ENCODE results near the gene NCSTN.

GRCh38 chr1:160398823-160399222, 55.6 kb downstream of the NCSTN start:
- TF ChIP-seq CTCF (IDR thresholded peaks at IDR 0.05; ENCODE audit: poor library complexity) (no peak), EZH2phosphoT487 (IDR thresholded peaks at IDR 0.05; ENCODE audit: low read depth, severe bottlenecking, unreplicated experiment) (no peak)

Data from hepatocyte (in vitro differentiated cells).